SKM-1 treated with dmso at 0.1 percent for 144 hours (cell line): ENCODE results near the gene KIF12.

ENCODE experiments used
- DNase-seq: peaks from one replicate; lab custom pipeline; 2025; ENCODE audit not compliant: unreplicated experiment; lab: John Stamatoyannopoulos, UW

The KIF12 gene

DNA sequence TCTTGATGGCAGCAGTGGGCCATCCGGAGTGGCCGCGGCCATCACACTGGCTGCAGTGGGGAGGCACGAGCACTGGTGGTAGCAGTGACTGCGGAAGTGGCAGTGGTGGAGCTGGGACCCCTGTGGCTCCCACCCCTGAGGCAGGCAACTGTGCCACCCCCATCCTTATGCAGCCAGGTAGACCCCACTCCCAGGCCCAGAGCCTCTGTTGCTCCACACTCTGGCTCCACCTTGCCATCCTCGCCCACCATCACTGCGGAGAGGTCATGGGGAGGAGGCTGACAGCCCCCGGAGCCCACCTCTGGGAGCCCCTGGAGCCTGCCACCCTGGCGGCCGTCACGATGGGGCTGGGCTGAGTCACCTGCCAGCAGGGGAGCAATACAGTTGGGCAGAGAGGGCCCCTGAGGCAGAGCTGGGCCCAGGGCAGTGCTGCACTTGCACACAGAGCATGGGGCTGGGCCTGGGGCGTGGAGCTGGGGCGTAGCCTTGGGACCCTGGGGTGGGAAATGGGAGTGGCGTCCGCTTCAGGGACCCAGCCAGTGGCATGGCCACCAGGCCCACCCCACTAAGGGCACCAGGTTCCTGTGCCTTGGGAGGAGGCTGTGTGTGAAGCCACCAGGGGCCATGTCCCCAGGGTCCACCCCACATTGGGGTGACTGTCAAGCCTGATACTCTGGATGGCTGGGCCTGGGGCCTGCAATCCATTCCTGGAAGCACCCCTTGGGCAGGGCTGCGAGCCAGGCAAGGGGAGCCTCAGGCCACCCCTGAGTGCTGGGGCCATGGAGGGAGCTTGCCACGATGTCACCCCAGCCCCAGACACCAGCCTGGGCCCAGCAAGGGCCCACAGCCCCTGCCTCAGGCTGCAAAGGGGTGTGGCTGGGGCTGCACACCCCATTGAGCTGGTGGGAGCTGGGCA lies 28.6 kb downstream of the KIF12 start:
- no peak for DNase-seq

DNA sequence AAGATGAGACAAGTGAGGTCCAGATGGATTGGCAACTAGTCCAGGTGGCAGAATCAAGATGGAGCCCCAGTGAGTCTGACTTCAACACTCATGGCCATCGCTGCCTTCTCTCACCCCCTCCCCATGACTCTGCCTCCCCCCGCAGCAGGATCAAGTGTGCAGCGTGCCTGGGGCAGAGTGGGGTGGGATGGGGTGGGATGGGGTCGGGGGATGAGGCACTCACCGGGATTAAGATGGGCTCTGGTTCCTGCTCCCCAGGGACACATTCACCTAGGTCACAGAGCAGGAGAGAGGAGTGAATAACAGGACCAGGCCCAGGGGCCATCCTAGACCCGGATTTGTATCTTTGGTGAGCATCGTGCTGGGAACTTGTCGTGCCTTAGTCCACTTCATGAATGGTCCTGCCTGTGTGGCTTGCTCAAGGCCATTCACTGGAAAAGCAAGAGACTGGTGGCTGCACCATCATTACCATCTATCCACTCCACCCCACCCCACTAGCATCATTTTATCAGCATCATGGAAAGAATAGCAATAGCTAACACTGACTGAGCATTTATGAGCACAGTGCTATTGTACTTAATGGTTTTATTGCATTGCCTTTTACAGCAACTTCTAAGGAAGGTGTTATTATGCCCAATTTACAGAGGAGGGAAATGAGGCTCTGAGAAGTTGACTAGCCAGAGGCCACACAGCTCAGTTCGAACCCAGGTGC lies 29.5 kb downstream of the KIF12 start:
- no peak for DNase-seq

DNA sequence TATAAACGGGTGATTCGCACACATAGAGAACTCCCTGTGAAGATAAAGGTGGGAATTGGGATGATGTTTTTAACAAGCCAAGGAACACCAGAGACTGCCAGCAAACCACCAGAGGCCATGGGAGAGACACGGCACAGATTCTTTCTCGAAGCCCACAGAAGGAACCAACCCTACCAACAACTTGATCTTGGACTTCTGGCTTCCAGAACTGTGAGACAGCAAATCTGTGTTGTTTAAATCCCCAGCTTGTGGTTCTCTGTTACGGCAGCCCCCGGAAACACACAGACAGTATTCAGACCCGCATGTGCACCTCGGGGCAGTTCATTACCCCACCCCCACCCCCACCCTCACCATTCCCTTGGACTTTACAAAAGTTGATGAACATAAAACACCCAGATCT lies 33.8 kb downstream of the KIF12 start:
- no peak for DNase-seq

DNA sequence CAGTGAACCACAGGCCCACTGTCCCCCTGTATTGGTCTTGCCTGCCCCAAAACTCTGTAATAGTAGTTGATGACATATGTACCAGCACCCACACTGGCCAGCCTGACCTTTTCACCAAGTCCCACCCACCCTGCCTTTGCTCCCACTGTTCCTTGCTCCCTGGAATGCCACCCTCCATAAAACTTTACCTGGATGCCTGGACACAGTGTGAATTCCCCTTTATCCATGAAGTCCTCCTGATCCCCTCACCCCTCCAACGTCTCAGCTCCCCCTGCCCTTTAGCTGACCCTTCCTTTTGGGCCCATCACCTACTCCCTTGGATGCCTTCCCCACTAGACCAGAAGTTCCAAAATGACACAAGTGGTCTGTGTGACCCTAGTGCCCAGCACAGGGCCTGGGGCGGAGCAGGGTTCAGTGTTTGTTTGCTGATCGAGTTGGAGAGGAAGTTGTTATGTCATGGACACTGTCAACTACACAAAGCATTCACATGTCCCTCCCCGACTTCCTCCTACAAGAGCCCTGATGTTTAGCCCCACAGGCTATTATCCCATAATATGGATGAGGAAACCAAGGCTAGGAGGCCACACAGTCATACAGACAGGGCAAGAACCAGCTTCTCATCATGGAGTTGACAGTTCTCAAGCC lies 37.1 kb downstream of the KIF12 start:
- DNase-seq: no peak

DNA sequence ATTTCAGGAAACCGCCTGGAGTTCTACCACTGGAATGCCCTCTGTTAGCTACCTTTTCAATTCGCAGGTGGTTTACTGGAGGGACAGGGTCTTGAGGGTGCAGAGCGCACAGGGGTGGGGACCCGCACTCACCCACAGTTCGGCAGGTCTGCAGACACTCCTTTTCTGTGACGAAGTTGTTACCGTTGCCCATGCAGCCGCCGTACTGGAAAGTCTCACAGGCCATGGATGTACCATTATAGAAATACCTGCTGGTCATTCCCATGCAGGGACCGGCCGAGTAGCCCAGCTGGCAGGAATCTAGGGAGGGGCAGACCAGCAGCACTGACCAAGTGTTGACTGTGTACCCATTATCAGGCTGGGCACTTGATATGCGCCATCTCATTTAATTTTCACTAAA lies 37.8 kb downstream of the KIF12 start:
- no peak for DNase-seq

GRCh38 chr9:114060711-114061110 lies 38.4 kb downstream of the KIF12 start:
- DNase-seq: no peak

GRCh38 chr9:114060070-114060469 lies 39.0 kb downstream of the KIF12 start:
- DNase-seq: no peak

GRCh38 chr9:114059047-114059803 lies 39.9 kb downstream of the KIF12 start:
- no peak for DNase-seq

DNA sequence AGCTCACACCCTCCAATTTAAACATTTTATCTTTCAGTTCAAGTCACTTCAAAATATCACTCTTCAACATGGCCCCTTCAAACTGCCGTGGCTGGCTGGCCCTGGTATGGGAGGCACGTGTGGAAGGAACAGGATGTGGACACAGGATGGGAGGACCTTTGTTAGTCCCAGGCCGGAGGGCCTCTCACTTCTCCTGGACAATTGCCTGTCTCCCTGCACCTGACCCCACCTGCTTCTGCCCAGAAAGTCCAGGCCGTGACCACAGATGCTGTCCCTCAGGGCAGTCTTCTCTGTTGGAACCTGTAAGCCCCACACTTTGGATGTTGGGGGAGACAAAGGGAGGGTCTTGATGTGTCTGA lies 40.4 kb downstream of the KIF12 start:
- DNase-seq: no peak

- no peak for DNase-seq
Observed at GRCh38 chr9:114057161-114057885, 41.8 kb downstream of the KIF12 start.

DNA sequence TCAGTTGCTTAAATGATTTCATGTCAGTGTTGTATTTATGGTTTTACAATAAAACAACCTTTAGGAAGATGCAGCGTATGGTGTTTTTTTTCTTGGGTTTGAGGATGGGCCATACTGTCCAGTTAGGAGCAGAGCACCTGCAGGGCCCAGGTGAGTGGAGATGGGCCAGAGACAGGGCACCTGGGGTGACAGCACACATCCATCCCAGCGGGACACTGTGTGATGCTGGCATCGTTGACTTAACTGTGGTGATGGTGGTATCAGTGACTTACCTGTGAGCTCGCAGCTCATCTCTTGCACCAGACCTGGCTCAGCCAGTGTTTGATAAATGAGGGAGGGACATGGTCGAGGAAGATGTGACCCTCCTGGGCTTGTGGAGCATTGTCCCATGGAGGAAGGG lies 42.6 kb downstream of the KIF12 start:
- no peak for DNase-seq

DNA sequence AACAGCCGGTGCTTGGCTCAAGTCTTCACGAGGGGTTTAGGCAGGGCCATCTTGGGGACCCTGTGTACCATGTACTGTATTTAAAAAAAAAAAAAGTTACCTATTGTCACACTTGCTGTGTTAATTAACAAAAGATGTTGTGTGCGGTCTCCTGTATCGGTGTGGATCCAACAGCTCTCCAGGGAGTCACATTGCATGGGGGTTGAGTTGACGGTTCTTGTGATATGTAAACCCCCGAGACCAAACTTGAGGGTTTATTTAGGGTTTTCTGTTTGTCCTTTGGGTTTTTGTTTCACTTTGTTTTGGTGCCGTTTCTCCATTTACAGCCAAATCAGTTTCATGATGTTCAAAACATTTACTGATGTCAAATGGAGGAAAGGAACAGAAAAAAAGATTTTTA lies 43.2 kb downstream of the KIF12 start:
- DNase-seq: no peak

GRCh38 chr9:114055061-114055460 lies 44.0 kb downstream of the KIF12 start:
- no peak for DNase-seq

DNA sequence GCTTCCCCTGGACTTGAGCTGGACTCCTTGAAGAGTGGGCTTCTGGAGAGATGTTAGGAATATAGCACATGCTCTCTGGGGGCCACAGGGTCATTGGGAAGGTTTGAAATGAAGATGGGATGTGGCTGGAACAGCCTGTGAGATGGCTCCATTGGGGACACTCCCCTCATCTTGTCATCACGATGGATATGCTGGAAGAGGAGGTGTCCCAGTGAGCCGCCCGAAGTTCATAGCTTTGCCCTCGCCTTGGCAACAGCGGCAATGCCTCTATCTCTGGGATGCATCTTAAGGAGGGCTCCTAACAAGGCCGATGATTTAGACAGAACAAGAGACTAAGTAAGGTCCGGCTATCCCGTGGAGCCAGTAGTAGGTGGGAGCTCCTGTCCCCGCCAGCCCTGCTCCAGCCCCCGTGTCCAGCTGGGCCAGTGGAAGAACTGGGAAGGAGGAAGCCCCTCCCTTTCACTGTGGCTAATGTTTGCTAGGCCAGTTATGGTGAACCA lies 44.9 kb downstream of the KIF12 start:
- DNase-seq: no peak

- no peak for DNase-seq
Observed at GRCh38 chr9:114053246-114054005, 45.7 kb downstream of the KIF12 start.

- no peak for DNase-seq
Observed at GRCh38 chr9:114051706-114052105, 47.4 kb downstream of the KIF12 start.

DNA sequence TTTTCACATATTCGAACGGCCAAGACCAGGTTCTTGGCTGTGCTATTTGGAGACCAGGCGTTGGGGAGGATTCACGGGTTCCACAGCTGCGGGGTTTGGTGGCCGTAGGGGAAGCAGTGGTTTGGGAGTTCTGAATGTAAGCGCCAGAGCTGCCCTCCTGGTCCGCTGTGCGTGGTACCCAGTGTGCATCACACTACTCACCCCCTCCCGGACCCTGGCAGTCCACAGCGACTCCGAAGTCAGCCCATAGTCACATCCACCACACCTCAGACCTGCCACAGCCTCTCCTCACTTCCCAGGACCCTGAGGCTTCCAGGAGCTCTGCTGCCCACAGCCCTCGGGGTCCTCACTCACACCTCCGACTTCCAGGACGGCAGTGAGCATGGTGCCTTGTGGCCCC lies 47.8 kb downstream of the KIF12 start:
- DNase-seq: no peak

GRCh38 chr9:114050646-114051045 lies 48.4 kb downstream of the KIF12 start:
- peak; percentile 1 for DNase-seq

- DNase-seq: no peak
Observed at GRCh38 chr9:114050226-114050568, 48.9 kb downstream of the KIF12 start.
